ENCODE results near the gene LRRC49. TPM values are rescaled to one million over a fixed set of nuclear protein-coding genes. Genes with fewer than 3 reads are reported as not detected.

The LRRC49 gene
- total and polyA plus RNA-seq, 2 of the 4 experiments (the other 2 are of a cell fraction): 8.6 to 16.8 TPM

DNA sequence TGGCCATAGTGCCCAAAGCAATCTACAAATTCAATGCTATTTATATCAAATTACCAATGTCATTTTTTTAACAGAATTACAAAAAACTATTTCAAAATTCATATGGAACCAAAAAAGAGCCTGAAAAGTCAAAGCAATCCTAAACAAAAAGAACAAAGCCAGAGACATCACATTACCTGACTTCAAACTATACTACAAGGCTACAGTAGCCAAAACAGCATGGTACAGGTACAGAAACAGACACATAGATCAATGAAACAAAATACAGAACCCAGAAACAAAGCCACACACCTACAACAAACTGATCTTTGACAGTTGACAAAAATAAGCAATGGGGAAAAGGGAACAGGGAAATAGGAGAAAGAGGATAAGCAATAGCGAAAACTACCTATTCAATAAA, 196.1 kb downstream of the LRRC49 start:
- no peak overlapping the region for H4K5ac ChIP-seq (ENCODE audit: low read depth, low read length)
- H2BK120ac ChIP-seq (ENCODE audit: low read depth, low read length): no peak overlapping the region
- in situ Hi-C loops (cut with MboI; ENCODE audit: low sequenced_read_pairs) (no loop called here), dilution Hi-C loops (cut with HindIII; ENCODE audit: low sequenced_read_pairs, unreplicated experiment) (no loop called here), intact Hi-C loops (cut with micrococcal nuclease) (no loop called here)
- WGBS, 2 experiments (ENCODE audit: extremely low coverage in 2 of 2, insufficient read length in 1 of 2): no CpG with 5 or more reads among the region's 1 CpG
- H4K20me1 ChIP-seq (ENCODE audit: insufficient read depth, low read length): no peaks in the 10 kb centered on the region
- no peak overlapping the region for H3K4me3 ChIP-seq (ENCODE audit: insufficient read depth, low read depth, low read length)
- H3K9me1 ChIP-seq (ENCODE audit: insufficient read depth, low read length): no peaks in the 10 kb centered on the region
- H3K79me1 ChIP-seq (ENCODE audit: low read depth in 1 of 2, low read length in 2 of 2): no peaks in the 10 kb centered on the region; a peak in 1 of 4 replicates
- no peak overlapping the region for H3K4me2 ChIP-seq (ENCODE audit: low read depth, low read length)
- H3K27me3 ChIP-seq (ENCODE audit: control insufficient read depth, insufficient read depth, low read length): no peaks in the 10 kb centered on the region
- H4K91ac ChIP-seq (ENCODE audit: insufficient read depth, low read depth, low read length): no peak overlapping the region
- BruUV-seq (replicated peaks): no TSS peak
- peaks cover 7% of the 10 kb centered on the region for H3K4me1 ChIP-seq (ENCODE audit: control insufficient read depth, insufficient read depth, low read length)
- no peak overlapping the region for H4K8ac ChIP-seq (ENCODE audit: low read depth in 2 of 2, low read length in 2 of 2)
- no peak overlapping the region for H3K23ac ChIP-seq (ENCODE audit: low read depth, low read length)
- H3K9ac ChIP-seq (ENCODE audit: low read depth, low read length): no peak overlapping the region
- H3K18ac ChIP-seq (ENCODE audit: low read depth, low read length): no peak overlapping the region
- no peak overlapping the region for H2BK5ac ChIP-seq (ENCODE audit: low read depth, low read length, poor library complexity, severe bottlenecking)
- TF ChIP-seq RFX5 (IDR thresholded peaks at IDR 0.05; ENCODE audit: low read depth, low read length) (no peak), RAD21 (IDR thresholded peaks at IDR 0.05; ENCODE audit: low read length) (no peak), CEBPB (IDR thresholded peaks at IDR 0.05; ENCODE audit: low read depth, low read length) (no peak)
- TF ChIP-seq, protein P1, sequence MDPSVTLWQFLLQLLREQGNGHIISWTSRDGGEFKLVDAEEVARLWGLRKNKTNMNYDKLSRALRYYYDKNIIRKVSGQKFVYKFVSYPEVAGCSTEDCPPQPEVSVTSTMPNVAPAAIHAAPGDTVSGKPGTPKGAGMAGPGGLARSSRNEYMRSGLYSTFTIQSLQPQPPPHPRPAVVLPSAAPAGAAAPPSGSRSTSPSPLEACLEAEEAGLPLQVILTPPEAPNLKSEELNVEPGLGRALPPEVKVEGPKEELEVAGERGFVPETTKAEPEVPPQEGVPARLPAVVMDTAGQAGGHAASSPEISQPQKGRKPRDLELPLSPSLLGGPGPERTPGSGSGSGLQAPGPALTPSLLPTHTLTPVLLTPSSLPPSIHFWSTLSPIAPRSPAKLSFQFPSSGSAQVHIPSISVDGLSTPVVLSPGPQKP (IDR thresholded peaks at IDR 0.05; ENCODE audit: borderline replicate concordance, low read depth, low read length): no peak
- no peak overlapping the region for H3K14ac ChIP-seq (replicated peaks; ENCODE audit: low read depth, low read length)
- POLR2A ChIA-PET (ENCODE audit: unreplicated experiment): no interaction called here
- H3K4ac ChIP-seq (ENCODE audit: low read depth, low read length): no peak overlapping the region
- H3K27ac ChIP-seq (ENCODE audit: insufficient read depth, low read length): no peak overlapping the region
- no peak overlapping the region for H2AK9ac ChIP-seq (replicated peaks; ENCODE audit: low read depth, low read length, poor library complexity)
- H2BK15ac ChIP-seq (ENCODE audit: low read depth, low read length): no peak overlapping the region
- no peak overlapping the region for H2BK20ac ChIP-seq (ENCODE audit: low read depth, low read length)
- H2AK5ac ChIP-seq (ENCODE audit: low read depth, low read length): no peak overlapping the region
- H3K56ac ChIP-seq (ENCODE audit: extremely low read depth, insufficient read depth, low read length): no peak overlapping the region
- CTCF ChIA-PET: no interaction called here
- ATAC-seq (ENCODE audit: low read depth) (no peak), DNase-seq (no peak)
- no peaks in the 10 kb centered on the region for H3K9me3 ChIP-seq (ENCODE audit: control insufficient read depth, insufficient read depth, low read length)
- no peak overlapping the region for H2AFZ ChIP-seq (replicated peaks; ENCODE audit: low read length, poor library complexity)
- no peaks in the 10 kb centered on the region for H3K36me3 ChIP-seq (ENCODE audit: control insufficient read depth, insufficient read depth, low read length)

Data from IMR-90 (cell line).